DOHH2 (cell line): ENCODE measurements around the gene TTC22.

ENCODE experiments used
- EZH2phosphoT487 ChIP-seq: fragments of 200-600 bp; sonication (generic); IDR thresholded peaks from 2 replicates; pipeline ENCODE4 v1.6.1; 2017; ENCODE audit warnings: borderline replicate concordance, mild to moderate bottlenecking, antibody characterized with exemption, low read length, moderate library complexity, mixed read lengths
- TF ChIP-seq, protein P1 (sequence below): fragments of 200-600 bp; sonication (generic); IDR thresholded peaks from one replicate; pipeline ENCODE4 v1.5.1; 2014; ENCODE audit warnings: antibody characterized with exemption, mild to moderate bottlenecking, low read depth, low read length; ENCODE audit not compliant: poor library complexity, severe bottlenecking

GRCh38 chr1:54803761-54804470 lies 2.8 kb upstream of the TTC22 start:
- TF ChIP-seq, protein P1, sequence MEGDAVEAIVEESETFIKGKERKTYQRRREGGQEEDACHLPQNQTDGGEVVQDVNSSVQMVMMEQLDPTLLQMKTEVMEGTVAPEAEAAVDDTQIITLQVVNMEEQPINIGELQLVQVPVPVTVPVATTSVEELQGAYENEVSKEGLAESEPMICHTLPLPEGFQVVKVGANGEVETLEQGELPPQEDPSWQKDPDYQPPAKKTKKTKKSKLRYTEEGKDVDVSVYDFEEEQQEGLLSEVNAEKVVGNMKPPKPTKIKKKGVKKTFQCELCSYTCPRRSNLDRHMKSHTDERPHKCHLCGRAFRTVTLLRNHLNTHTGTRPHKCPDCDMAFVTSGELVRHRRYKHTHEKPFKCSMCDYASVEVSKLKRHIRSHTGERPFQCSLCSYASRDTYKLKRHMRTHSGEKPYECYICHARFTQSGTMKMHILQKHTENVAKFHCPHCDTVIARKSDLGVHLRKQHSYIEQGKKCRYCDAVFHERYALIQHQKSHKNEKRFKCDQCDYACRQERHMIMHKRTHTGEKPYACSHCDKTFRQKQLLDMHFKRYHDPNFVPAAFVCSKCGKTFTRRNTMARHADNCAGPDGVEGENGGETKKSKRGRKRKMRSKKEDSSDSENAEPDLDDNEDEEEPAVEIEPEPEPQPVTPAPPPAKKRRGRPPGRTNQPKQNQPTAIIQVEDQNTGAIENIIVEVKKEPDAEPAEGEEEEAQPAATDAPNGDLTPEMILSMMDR, result no peak
- TF ChIP-seq EZH2phosphoT487, result no peak
